WTC11 (cell line): ENCODE measurements around the gene RIC3. TPM values are rescaled to one million over a fixed set of nuclear protein-coding genes. Genes with fewer than 3 reads are reported as not detected.

Experiments
- ATAC-seq: fragments of 200-7000 bp; cut with Tn5 transposase; 2 replicates; pipeline ENCODE4 v1.10.0; 2021; ENCODE audit warnings: mild to moderate bottlenecking, moderate library complexity
- CTCF ChIA-PET: fragments of 300-600 bp; sonication (Branson Sonifier 250); formaldehyde crosslinking; loops from one replicate; lab custom pipeline; 2021; ENCODE audit warnings: antibody characterized with exemption; lab: Charles Lee
- POLR2A ChIA-PET: fragments of 350-600 bp; sonication (Branson Sonifier 250); formaldehyde crosslinking; loops from one replicate; lab custom pipeline; 2021; ENCODE audit warnings: antibody characterized with exemption; lab: Charles Lee
- DNase-seq: peaks from one replicate; pipeline ENCODE4 v3.0.0; 2021; ENCODE audit warnings: low spot score
- H3K27ac Mint-ChIP-seq: 2 replicates; pipeline ENCODE4 v1.8.0; 2021; ENCODE audit warnings: mixed read lengths
- H3K27me3 Mint-ChIP-seq: 2 replicates; pipeline ENCODE4 v1.8.0; 2021; ENCODE audit warnings: low read depth, mild to moderate bottlenecking, moderate library complexity, mixed read lengths
- H3K36me3 Mint-ChIP-seq: 2 replicates; pipeline ENCODE4 v1.8.0; 2021; ENCODE audit warnings: mixed read lengths
- H3K4me1 Mint-ChIP-seq: 2 replicates; pipeline ENCODE4 v1.8.0; 2022; ENCODE audit warnings: mixed read lengths
- H3K4me3 Mint-ChIP-seq: 2 replicates; pipeline ENCODE4 v1.8.0; 2021; ENCODE audit warnings: mild to moderate bottlenecking, moderate library complexity, mixed read lengths
- H3K9me3 Mint-ChIP-seq: 2 replicates; pipeline ENCODE4 v1.8.0; 2021; ENCODE audit warnings: mixed read lengths
- ERG ChIP-seq: fragments of 250-450 bp; sonication (Bioruptor Pico); IDR thresholded peaks from 2 replicates; pipeline ENCODE4 v1.8.0; 2021; ENCODE audit warnings: mild to moderate bottlenecking
- FOXP1 ChIP-seq: sonication (generic); formaldehyde crosslinking; IDR thresholded peaks from 2 replicates; pipeline ENCODE4 v1.8.0; 2022; ENCODE audit warnings: missing genetic modification reagents, mild to moderate bottlenecking, moderate library complexity, borderline replicate concordance
- IRF1 ChIP-seq: sonication (generic); formaldehyde crosslinking; IDR thresholded peaks from 2 replicates; pipeline ENCODE4 v1.8.0; 2023; ENCODE audit warnings: missing genetic modification reagents
- IRF2 ChIP-seq: sonication (generic); formaldehyde crosslinking; IDR thresholded peaks from 2 replicates; pipeline ENCODE4 v1.8.0; 2022; ENCODE audit warnings: low read depth, missing genetic modification reagents, borderline replicate concordance
- KAT7 ChIP-seq: sonication (generic); formaldehyde crosslinking; IDR thresholded peaks from 2 replicates; pipeline ENCODE4 v1.8.1; 2023; ENCODE audit warnings: missing genetic modification reagents, mild to moderate bottlenecking, borderline replicate concordance
- NFYB ChIP-seq: sonication (generic); formaldehyde crosslinking; conservative IDR thresholded peaks from 2 replicates; pipeline ENCODE4 v1.8.0; 2022; ENCODE audit warnings: low read depth, missing genetic modification reagents
- NR3C1 ChIP-seq: sonication (generic); formaldehyde crosslinking; conservative IDR thresholded peaks from 2 replicates; pipeline ENCODE4 v1.8.1; 2023; ENCODE audit warnings: low read depth, mild to moderate bottlenecking, missing genetic modification reagents
- PRDM15 ChIP-seq: sonication (generic); formaldehyde crosslinking; IDR thresholded peaks from 2 replicates; pipeline ENCODE4 v1.8.0; 2022; ENCODE audit warnings: missing genetic modification reagents
- RELA ChIP-seq: sonication (generic); formaldehyde crosslinking; IDR thresholded peaks from 2 replicates; pipeline ENCODE4 v1.8.1; 2022; ENCODE audit warnings: missing genetic modification reagents, mild to moderate bottlenecking, borderline replicate concordance
- SMAD3 ChIP-seq: sonication (generic); formaldehyde crosslinking; IDR thresholded peaks from 2 replicates; pipeline ENCODE4 v1.8.0; 2022; ENCODE audit warnings: missing genetic modification reagents, mild to moderate bottlenecking, borderline replicate concordance
- SOX15 ChIP-seq: fragments of 250-450 bp; sonication (Bioruptor Pico); IDR thresholded peaks from 2 replicates; pipeline ENCODE4 v1.9.0; 2021; ENCODE audit warnings: mild to moderate bottlenecking
- TCF7 ChIP-seq: sonication (generic); formaldehyde crosslinking; IDR thresholded peaks from 2 replicates; pipeline ENCODE4 v1.8.0; 2022; ENCODE audit warnings: mild to moderate bottlenecking, low read depth, missing genetic modification reagents, moderate library complexity
- TEAD1 ChIP-seq: sonication (generic); formaldehyde crosslinking; IDR thresholded peaks from 2 replicates; pipeline ENCODE4 v1.8.0; 2022; ENCODE audit warnings: mild to moderate bottlenecking, missing genetic modification reagents
- ZMAT4 ChIP-seq: fragments of 250-450 bp; sonication (Bioruptor Pico); IDR thresholded peaks from 2 replicates; pipeline ENCODE4 v1.9.0; 2021; ENCODE audit warnings: mild to moderate bottlenecking
- ZNF263 ChIP-seq: sonication (generic); formaldehyde crosslinking; IDR thresholded peaks from 2 replicates; pipeline ENCODE4 v1.8.1; 2022; ENCODE audit warnings: low read depth, mild to moderate bottlenecking, moderate library complexity, missing genetic modification reagents
- ZNF317 ChIP-seq: sonication (generic); formaldehyde crosslinking; IDR thresholded peaks from 2 replicates; pipeline ENCODE4 v1.8.1; 2023; ENCODE audit warnings: low read depth, mild to moderate bottlenecking, moderate library complexity, missing genetic modification reagents, borderline replicate concordance
- ZNF396 ChIP-seq: fragments of 250-450 bp; sonication (Bioruptor Pico); IDR thresholded peaks from 2 replicates; pipeline ENCODE4 v1.8.0; 2021; ENCODE audit warnings: mild to moderate bottlenecking, moderate library complexity, borderline replicate concordance
- ZNF416 ChIP-seq: fragments of 250-450 bp; sonication (Bioruptor Pico); IDR thresholded peaks from 2 replicates; pipeline ENCODE4 v1.9.0; 2021; ENCODE audit warnings: mild to moderate bottlenecking, inconsistent platforms
- ZNF423 ChIP-seq: fragments of 250-450 bp; sonication (Bioruptor Pico); IDR thresholded peaks from 2 replicates; pipeline ENCODE4 v2.1.2; 2022; ENCODE audit warnings: mild to moderate bottlenecking, moderate library complexity
- total RNA-seq: library from RNA; stranded (reverse); gene quantifications from 3 replicates; pipeline ENCODE4 v1.2.3, GENCODE V29; 2021

The RIC3 gene
- total RNA-seq, 1 experiment from 2014 or later, result 15.7 TPM

- ChIA-PET POLR2A (no interaction called here), CTCF (interaction anchor here (0.6 to 1.8 kb wide), 5 partner anchors 15 to 180 kb away, joined by 3 to 11 read pairs (median 3); no protein-coding TSS in a partner anchor)
- Mint-ChIP-seq H3K4me3 (no peak overlapping the region), H3K27ac (no peak overlapping the region; the same call in 1 of the 2 replicates), H3K4me1 (no peaks in the 10 kb centered on the region; the same call in 1 of the 2 replicates), H3K27me3 (peaks cover 28% of the 10 kb centered on the region), H3K9me3 (0 out of 2 replicates have a peak, but pooled peaks cover under 1% of the 10 kb centered on the region), H3K36me3 (no peaks in the 10 kb centered on the region)
- TF ChIP-seq FOXP1 (CRISPR knock-in tag) (no peak), PRDM15 (CRISPR knock-in tag) (no peak), TEAD1 (CRISPR knock-in tag) (no peak), NFYB (no peak), ZNF263 (CRISPR knock-in tag) (no peak), RELA (no peak), ZNF396 (CRISPR knock-in tag) (no peak)
- ATAC-seq (no peak), DNase-seq (no peak)
These were observed 9.5 kb upstream of the RIC3 start for GRCh38 chr11:8178297-8178696.

- Mint-ChIP-seq H3K36me3 (no peaks in the 10 kb centered on the region), H3K4me1 (no peaks in the 10 kb centered on the region; the same call in 1 of the 2 replicates), H3K4me3 (no peak overlapping the region)
- POLR2A ChIA-PET, result no interaction called here
- TF ChIP-seq IRF1 (no peak), KAT7 (no peak), TCF7 (CRISPR knock-in tag) (no peak), ZNF416 (no peak), SMAD3 (CRISPR knock-in tag) (no peak), ZNF317 (CRISPR knock-in tag) (no peak), SOX15 (CRISPR knock-in tag) (no peak), IRF2 (CRISPR knock-in tag) (no peak), NFYB (no peak), ERG (CRISPR knock-in tag) (no peak), NR3C1 (CRISPR knock-in tag) (no peak), ZNF396 (CRISPR knock-in tag) (no peak), ZNF423 (CRISPR knock-in tag) (no peak), ZMAT4 (CRISPR knock-in tag) (no peak)
- TF ChIP-seq, all 79 proteins: peak for 0
- DNase-seq, result no peak
- CTCF ChIA-PET, result interaction anchor here (1.1 to 1.2 kb wide), 2 partner anchors 16 to 87 kb away, joined by 3 to 5 read pairs; partner anchors contain the start of gene LMO1
- Mint-ChIP-seq H3K27ac (no peak overlapping the region), H3K9me3 (no peaks in the 10 kb centered on the region), H3K27me3 (peaks cover 33% of the 10 kb centered on the region)
- ATAC-seq, result no peak
These were observed 8.3 kb upstream of the RIC3 start for GRCh38 chr11:8177136-8177535.
